NCI-H345 treated with DMSO at 0.1 percent for 48 hours (cell line): ENCODE measurements around the gene CUTA.
A peak's percentile ranks its signal among the peaks of the same experiment; 100 is the strongest.

Experiments used
- DNase-seq: peaks from one replicate; lab custom pipeline; 2025; ENCODE audit not compliant: unreplicated experiment; lab: John Stamatoyannopoulos, UW

Gene CUTA

GRCh38 chr6:33424855-33425667 is 7.2 kb upstream of the CUTA start:
- no peak for DNase-seq

GRCh38 chr6:33423777-33424176 is 5.9 kb upstream of the CUTA start:
- DNase-seq, result no peak

GRCh38 chr6:33421344-33421643 is 3.4 kb upstream of the CUTA start:
- no peak for DNase-seq

GRCh38 chr6:33420491-33421343 is 2.8 kb upstream of the CUTA start:
- no peak for DNase-seq

GRCh38 chr6:33419580-33420490 is 1.9 kb upstream of the CUTA start, which contains the start of gene SYNGAP1:
TSS of gene SYNGAP1 (plus strand) at chr6:33420065. CDS start at chr6:33420265, 200 bp downstream.
- DNase-seq, result no peak

- DNase-seq, result no peak
Measured at GRCh38 chr6:33418690-33419291, 884 bp upstream of the CUTA start.

- DNase-seq, result no peak
Measured at GRCh38 chr6:33417128-33417902, 592 bp downstream of the CUTA start.

- DNase-seq, result no peak
Measured at GRCh38 chr6:33416386-33417127, 1.4 kb downstream of the CUTA start.

GRCh38 chr6:33415831-33416230 is 2.1 kb downstream of the CUTA start:
- DNase-seq, result no peak

- DNase-seq, result no peak
Measured at GRCh38 chr6:33414592-33415271, 3.2 kb downstream of the CUTA start.

- DNase-seq, result no peak
Measured at GRCh38 chr6:33413241-33414120, 4.4 kb downstream of the CUTA start.

- DNase-seq, result no peak
Measured at GRCh38 chr6:33412140-33413009, 5.5 kb downstream of the CUTA start.

- DNase-seq, result no peak
Measured at GRCh38 chr6:33411632-33412005, 6.3 kb downstream of the CUTA start.

- peak; percentile 87 for DNase-seq
Measured at GRCh38 chr6:33410711-33411631, 6.9 kb downstream of the CUTA start, which contains the start of gene PHF1. TSS of gene PHF1 (plus strand) at chr6:33411014. CDS start at chr6:33412264, 1,250 bp downstream.

GRCh38 chr6:33410050-33410710 is 7.7 kb downstream of the CUTA start:
- DNase-seq, result peak; percentile 92
